GM12874 (cell line): ENCODE measurements around the gene CAPN2.

ENCODE experiments used
- CTCF ChIP-seq: IDR thresholded peaks from 2 replicates; pipeline ENCODE4 v1.5.1; 2011; ENCODE audit warnings: low read depth, mild to moderate bottlenecking, control low read depth, low read length, moderate library complexity; ENCODE audit not compliant: insufficient read depth

CAPN2 gene

GRCh38 chr1:223670458-223671159, 41.7 kb upstream of the CAPN2 start:
- TF ChIP-seq CTCF, result peak; percentile 70

- no peak for TF ChIP-seq CTCF
Observed at GRCh38 chr1:223674119-223674890, 38.0 kb upstream of the CAPN2 start.

GRCh38 chr1:223678841-223679240, 33.5 kb upstream of the CAPN2 start:
- TF ChIP-seq CTCF, result no peak

GRCh38 chr1:223680188-223680587, 32.2 kb upstream of the CAPN2 start:
- TF ChIP-seq CTCF, result no peak

GRCh38 chr1:223682502-223682901, 29.8 kb upstream of the CAPN2 start:
- TF ChIP-seq CTCF, result no peak

- peak; percentile 72 for TF ChIP-seq CTCF
Observed at GRCh38 chr1:223683586-223684487, 28.5 kb upstream of the CAPN2 start.

GRCh38 chr1:223684488-223684792, 27.9 kb upstream of the CAPN2 start:
- no peak for TF ChIP-seq CTCF
